ENCODE data around the gene ZNF587B.
"Not testable (repeated sequence)": the region's sequence is repeated elsewhere in the genome, so short reads cannot be mapped to it uniquely, and the experiment has no call there.

Gene ZNF587B

DNA sequence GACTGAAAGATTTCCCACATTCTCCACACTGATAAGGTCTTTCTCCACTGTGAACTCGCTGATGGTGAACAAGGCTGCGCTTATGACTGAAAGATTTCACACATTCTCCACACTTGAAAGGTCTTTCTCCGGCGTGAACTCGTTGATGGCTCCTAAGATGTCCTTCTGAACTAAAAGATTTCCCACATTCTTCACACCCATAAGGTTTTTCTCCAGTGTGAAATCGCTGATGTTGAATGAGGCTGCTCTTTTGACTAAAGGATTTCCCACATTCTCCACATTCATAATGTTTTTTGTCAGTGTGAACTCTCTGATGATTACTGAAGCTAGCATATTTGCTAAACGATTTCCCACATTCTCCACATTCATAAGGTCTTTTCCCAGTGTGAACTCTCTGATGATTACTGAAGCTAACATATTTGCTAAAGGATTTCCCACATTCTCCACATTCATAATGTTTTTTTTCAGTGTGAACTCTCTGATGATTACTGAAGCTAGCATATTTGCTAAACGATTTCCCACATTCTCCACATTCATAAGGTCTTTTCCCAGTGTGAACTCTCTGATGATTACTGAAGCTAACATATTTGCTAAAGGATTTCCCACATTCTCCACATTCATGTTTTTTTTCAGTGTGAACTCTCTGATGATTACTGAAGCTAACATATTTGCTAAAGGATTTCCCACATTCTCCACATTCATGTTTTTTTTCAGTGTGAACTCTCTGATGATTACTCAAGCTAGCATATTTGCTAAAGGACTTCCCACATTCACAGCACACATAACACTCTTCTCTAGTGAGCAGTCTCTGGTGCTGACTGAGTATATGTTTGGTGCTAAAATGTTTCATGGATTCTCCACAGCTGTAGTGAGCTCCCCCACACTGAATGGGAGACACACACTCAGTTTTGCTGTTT lies 44.0 kb downstream of the ZNF587B start:
- DNase-seq: not testable (repeated sequence)

DNA sequence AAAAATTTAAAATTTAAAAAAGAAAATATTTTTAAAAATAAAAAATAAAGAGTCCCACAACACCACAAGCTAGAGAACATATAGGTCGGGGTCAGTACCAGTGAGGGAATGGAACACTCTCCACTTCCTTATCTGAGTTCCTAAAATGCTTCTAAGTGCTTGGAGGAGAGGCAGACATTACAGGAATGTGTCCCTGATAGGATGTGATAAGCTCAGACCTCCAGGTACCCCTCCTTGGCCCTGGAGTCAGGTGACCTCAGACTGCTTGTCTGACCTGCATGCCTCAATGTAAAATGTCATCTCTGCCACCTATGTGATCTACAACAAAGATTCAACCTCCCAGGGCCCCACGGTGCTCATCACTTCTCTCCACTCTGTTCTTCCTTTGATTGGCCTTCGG lies 55.9 kb downstream of the ZNF587B start:
- no peak for DNase-seq

DNA sequence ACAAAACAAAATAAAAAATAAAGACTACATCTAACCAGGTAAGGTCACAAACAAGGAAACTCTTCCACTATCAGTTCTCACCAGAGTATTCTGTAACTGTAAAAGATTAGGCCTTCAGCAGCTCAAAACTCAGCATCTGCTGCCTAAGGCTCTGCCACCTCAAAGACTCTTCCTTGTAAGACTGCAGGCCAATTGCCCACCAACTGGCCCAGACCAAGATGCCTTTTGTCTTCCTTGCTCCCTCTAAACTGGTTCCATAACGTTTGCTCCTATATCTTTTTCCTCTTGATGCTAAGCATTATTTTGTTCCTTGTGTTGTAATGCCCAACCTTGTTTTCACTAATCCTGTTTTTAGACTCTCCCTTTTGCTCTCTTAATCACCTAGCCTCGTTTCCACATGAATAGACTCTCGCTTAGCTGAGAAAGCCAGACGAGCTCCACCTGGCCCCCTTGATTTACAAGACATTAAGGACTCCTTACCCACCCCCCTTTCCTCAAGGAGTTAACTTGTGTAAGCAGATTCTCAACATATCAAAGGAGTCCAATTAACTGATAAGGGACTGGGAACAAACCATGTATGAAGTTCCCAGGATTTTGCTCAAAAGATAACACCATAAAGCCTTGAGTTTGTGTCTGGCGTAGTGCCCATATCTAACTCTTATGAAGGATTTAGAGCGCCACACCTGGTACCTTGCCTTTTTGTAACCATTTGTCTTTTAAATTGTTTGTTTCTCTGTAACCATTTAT lies 57.3 kb downstream of the ZNF587B start:
- no peak for DNase-seq

DNA sequence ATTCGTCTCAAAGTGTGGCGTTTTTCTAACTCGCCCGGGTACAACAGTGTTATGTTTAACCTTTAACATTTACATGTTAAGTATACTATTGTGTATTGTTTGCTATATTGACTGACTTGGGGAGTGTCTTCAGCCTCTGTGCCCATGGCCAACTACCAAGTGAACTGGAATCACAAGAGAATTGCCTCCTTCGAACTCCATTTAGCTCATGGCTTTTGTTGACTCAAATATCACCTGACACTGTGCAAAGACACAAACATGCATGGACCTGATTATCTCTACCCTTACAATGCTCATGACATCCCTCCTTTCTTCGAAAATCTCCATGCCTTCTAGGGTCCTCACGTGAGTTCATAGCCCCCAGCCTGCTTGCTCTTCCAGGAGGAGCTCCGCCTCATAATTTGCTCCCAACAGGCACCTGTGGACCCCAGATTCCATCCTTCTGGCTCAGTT lies 58.0 kb downstream of the ZNF587B start:
- DNase-seq: no peak

DNA sequence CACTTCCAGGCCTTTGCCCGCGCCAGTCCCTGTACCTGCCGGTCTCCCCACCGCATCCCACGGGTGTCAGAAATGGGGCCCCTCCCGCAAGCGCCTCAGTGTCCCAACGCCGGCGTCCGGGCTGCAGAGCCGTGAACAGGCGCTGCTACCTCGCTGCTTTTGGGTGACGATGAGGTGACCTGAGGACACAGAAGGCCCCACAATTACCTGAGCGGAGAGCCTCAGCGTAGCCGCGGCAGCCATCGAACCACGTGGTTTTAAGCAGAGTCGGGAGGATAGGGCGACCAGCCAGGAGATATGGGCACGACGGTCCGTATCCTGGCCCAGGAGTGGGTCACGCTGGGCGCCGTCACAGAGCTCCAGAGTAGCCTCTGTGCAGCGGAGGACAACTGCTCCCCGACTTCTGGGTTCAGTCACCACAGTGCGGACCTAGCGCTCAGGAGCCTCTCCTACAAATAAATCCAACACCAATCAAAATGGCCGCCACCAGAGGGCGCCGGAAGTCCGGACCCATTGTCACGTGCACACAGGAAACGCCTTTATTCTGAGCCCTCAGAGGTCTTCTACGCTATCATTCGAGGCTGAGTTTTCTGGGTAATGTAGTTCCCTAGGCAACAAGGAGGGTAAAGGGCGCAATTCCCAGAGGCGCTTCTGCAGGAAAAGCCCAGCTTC lies 58.6 kb downstream of the ZNF587B start, which contains the start of gene ZNF814:
TSS of gene ZNF814 (minus strand) at position 478 of the 672 bp plus-strand sequence. CDS start at position 243, 235 bp downstream.
- DNase-seq: peak; percentile 86

DNA sequence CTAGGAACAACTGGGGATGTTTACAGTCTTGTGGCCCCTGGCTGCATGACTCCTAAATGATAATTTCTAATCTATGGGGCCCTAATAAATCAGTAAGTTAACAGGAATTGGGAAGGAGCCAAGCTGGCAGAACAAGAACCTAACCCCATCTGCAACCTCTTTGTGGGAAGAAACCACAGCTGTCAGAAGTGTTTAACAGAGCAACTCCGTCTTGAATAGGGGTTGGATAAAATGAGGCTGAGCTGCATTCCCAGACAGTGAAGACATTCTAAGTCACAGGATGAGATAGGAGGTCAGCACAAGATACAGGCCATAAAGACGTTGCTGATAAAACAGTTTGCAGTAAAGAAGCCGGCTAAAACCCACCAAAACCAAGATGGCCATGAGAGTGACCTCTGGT lies 60.6 kb downstream of the ZNF587B start:
- DNase-seq: not testable (repeated sequence)
